ENCODE data around the gene DMD. TPM values are rescaled to one million over a fixed set of nuclear protein-coding genes. Genes with fewer than 3 reads are reported as not detected.

DMD gene
- total RNA-seq, 2 experiments from 2014 or later: 0.20 to 0.47 TPM

DNA sequence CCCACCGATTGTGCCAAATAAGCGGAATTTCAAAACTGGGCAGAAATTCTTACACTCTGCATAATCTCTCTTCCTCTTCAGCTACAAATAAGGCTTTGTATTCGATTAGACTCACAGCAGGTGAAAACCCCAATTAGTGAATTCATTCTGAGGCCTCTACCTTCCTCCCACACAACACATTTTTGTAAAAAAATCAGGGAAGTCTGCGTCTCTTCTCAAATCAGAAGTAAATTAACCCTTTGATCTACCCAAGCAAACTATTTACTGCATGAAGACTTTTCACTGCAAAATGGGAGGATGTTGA is 1938.9 kb downstream of the DMD start:
- ChIA-PET POLR2A (no interaction called here), CTCF (no interaction called here)
- no peaks in the 10 kb centered on the region for H3K36me3 ChIP-seq (ENCODE audit: insufficient read depth, low read length)
- H3K27ac Mint-ChIP-seq: no peak overlapping the region
- ATAC-seq (ENCODE audit: poor library complexity): no peak
- H3K4me1 Mint-ChIP-seq (ENCODE audit: low read depth): no peaks in the 10 kb centered on the region
- DNase-seq: no peak
- TF ChIP-seq, protein P1, sequence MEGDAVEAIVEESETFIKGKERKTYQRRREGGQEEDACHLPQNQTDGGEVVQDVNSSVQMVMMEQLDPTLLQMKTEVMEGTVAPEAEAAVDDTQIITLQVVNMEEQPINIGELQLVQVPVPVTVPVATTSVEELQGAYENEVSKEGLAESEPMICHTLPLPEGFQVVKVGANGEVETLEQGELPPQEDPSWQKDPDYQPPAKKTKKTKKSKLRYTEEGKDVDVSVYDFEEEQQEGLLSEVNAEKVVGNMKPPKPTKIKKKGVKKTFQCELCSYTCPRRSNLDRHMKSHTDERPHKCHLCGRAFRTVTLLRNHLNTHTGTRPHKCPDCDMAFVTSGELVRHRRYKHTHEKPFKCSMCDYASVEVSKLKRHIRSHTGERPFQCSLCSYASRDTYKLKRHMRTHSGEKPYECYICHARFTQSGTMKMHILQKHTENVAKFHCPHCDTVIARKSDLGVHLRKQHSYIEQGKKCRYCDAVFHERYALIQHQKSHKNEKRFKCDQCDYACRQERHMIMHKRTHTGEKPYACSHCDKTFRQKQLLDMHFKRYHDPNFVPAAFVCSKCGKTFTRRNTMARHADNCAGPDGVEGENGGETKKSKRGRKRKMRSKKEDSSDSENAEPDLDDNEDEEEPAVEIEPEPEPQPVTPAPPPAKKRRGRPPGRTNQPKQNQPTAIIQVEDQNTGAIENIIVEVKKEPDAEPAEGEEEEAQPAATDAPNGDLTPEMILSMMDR (IDR thresholded peaks at IDR 0.05): no peak
- no peak overlapping the region for H3K4me3 Mint-ChIP-seq
- peaks cover 11% of the 10 kb centered on the region for H3K27me3 Mint-ChIP-seq
- no peak overlapping the region for H3K27ac ChIP-seq (ENCODE audit: low read depth in 1 of 2, low read length in 2 of 2)
- no peaks in the 10 kb centered on the region for H3K36me3 Mint-ChIP-seq (ENCODE audit: low read depth)
- no peaks in the 10 kb centered on the region for H3K9me3 Mint-ChIP-seq
- H3K9me3 ChIP-seq (ENCODE audit: control insufficient read depth in 1 of 2, insufficient read depth in 1 of 2, low read length in 2 of 2): no peaks in the 10 kb centered on the region
- peaks cover 0 to 2% of the 10 kb centered on the region in 2 experiments for H3K27me3 ChIP-seq (ENCODE audit: control insufficient read depth in 1 of 2, insufficient read depth in 2 of 2, low read length in 2 of 2)
- no peaks in the 10 kb centered on the region for H3K4me1 ChIP-seq (ENCODE audit: insufficient read depth, low read length)
- no peak overlapping the region for H3K4me3 ChIP-seq (ENCODE audit: low read length)
- intact Hi-C loops (cut with DNase I, micrococcal nuclease): no loop called here

DNA sequence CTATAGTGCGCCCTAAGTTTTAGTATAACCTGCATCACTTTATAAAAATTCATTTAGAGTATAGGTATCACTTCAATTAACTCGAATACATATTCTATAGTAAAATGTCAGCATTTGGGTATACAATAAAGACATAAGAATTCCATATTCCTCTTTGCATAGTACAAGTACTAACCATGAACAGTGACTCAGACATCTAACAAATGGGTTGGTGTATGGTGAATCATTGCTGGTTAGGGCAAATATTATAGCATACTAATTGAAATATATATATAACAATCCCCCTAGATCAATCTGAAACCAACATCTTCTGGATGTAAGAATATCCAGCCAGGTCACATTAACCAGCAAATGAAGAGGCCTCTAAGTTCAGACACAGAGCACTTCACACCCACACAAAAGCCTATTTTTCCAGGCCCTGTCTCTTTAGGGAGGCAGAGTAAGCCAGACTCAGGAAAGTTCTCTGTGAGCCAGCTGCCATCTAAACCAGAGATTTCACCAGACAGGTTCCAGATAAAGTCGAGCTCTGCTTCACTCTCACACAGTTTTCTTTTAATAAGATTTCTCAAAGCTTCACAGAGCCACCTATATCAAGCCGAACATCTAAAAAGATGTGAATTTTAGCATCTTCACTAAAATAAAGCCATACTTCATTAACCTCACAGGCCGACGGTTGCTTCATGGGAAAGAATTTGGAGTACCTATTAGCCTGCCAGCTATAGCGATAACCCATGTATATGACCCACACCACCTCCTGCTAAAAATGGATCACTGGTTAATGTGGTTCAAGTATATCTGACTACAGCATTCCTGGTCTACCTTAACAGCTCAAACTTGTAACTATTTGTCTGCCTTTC is 1939.5 kb downstream of the DMD start:
- H3K4me1 Mint-ChIP-seq (ENCODE audit: low read depth): no peaks in the 10 kb centered on the region
- no peak for DNase-seq
- no peaks in the 10 kb centered on the region for H3K4me1 ChIP-seq (ENCODE audit: insufficient read depth, low read length)
- intact Hi-C loops (cut with DNase I, micrococcal nuclease): no loop called here
- no peak overlapping the region for H3K4me3 Mint-ChIP-seq
- peaks cover 0 to 2% of the 10 kb centered on the region in 2 experiments for H3K27me3 ChIP-seq (ENCODE audit: control insufficient read depth in 1 of 2, insufficient read depth in 2 of 2, low read length in 2 of 2)
- POLR2A ChIA-PET: no interaction called here
- no peaks in the 10 kb centered on the region for H3K36me3 ChIP-seq (ENCODE audit: insufficient read depth, low read length)
- no peaks in the 10 kb centered on the region for H3K36me3 Mint-ChIP-seq (ENCODE audit: low read depth)
- TF ChIP-seq, protein P1 (IDR thresholded peaks at IDR 0.05): no peak
- H3K27ac Mint-ChIP-seq: no peak overlapping the region
- H3K9me3 ChIP-seq (ENCODE audit: control insufficient read depth in 1 of 2, insufficient read depth in 1 of 2, low read length in 2 of 2): no peaks in the 10 kb centered on the region
- no peaks in the 10 kb centered on the region for H3K9me3 Mint-ChIP-seq
- CTCF ChIA-PET: no interaction called here
- H3K27me3 Mint-ChIP-seq: peaks cover 11% of the 10 kb centered on the region
- H3K4me3 ChIP-seq (ENCODE audit: low read length): no peak overlapping the region
- ATAC-seq (ENCODE audit: poor library complexity): no peak
- H3K27ac ChIP-seq (ENCODE audit: low read depth in 1 of 2, low read length in 2 of 2): no peak overlapping the region

DNA sequence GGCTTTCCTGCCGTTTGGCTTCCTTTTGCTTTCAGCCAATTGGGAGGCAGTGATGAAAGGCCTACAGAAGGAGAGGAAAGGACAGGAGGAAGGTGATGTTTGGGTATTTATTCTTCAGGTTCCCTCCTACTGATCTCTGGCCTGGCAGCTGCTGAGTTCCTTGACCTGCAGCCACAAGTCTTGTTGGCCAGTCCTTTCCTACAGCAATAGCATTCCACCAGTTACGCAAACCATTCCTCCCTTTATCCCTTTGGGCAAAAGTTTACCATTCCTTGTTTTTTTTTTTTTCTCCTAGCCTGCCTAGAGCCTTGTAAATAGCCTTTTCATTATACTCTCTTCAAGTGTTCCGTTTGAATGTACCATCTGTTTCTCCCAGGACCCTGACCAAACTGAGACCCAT is 1941.4 kb downstream of the DMD start:
- H3K36me3 Mint-ChIP-seq (ENCODE audit: low read depth): no peaks in the 10 kb centered on the region
- Histone ChIP-seq H3K4me3 (ENCODE audit: low read length) (no peak overlapping the region), H3K27me3 (ENCODE audit: control insufficient read depth in 1 of 2, insufficient read depth in 2 of 2, low read length in 2 of 2) (peaks cover 0 to 5% of the 10 kb centered on the region in 2 experiments), H3K27ac (ENCODE audit: low read depth in 1 of 2, low read length in 2 of 2) (no peak overlapping the region), H3K36me3 (ENCODE audit: insufficient read depth, low read length) (no peaks in the 10 kb centered on the region), H3K9me3 (ENCODE audit: control insufficient read depth in 1 of 2, insufficient read depth in 1 of 2, low read length in 2 of 2) (no peaks in the 10 kb centered on the region), H3K4me1 (ENCODE audit: insufficient read depth, low read length) (no peaks in the 10 kb centered on the region)
- H3K4me1 Mint-ChIP-seq (ENCODE audit: low read depth): peaks cover 5% of the 10 kb centered on the region
- H3K4me3 Mint-ChIP-seq: no peak overlapping the region
- no peak overlapping the region for H3K27ac Mint-ChIP-seq
- H3K27me3 Mint-ChIP-seq: peaks cover 23% of the 10 kb centered on the region
- POLR2A ChIA-PET: no interaction called here
- DNase-seq: no peak
- TF ChIP-seq, protein P1 (IDR thresholded peaks at IDR 0.05): no peak
- no peaks in the 10 kb centered on the region for H3K9me3 Mint-ChIP-seq
- intact Hi-C loops (cut with DNase I, micrococcal nuclease): no loop called here
- CTCF ChIA-PET: no interaction called here
- no peak for ATAC-seq (ENCODE audit: poor library complexity)

Data from CD4-positive, alpha-beta T cell (primary cell).